Tibial artery (tissue), 4 donors: Measurements from ENCODE around the gene TMEM125.
A peak's percentile ranks its signal among the peaks of the same experiment; 100 is the strongest.

Source experiments
- DNase-seq, 2 donors: peaks; one replicate each; pipeline ENCODE4 v3.0.0-alpha.2; 2019
- H3K27ac ChIP-seq, 2 donors: fragments of 200-600 bp; sonication (generic) in 1 of 2; 1 replicate in 1 of 2; 2 replicates in 1 of 2; pipeline ENCODE4 v1.5.1; 2018 to 2019; ENCODE audit warnings: mild to moderate bottlenecking in 1 of 2
- H3K27me3 ChIP-seq, 2 donors: fragments of 200-600 bp; sonication (generic) in 1 of 2; one replicate each; pipeline versions ENCODE4 v1.5.1 to v1.6.0; 2016 to 2019
- H3K36me3 ChIP-seq, 3 donors: fragments of 200-600 bp; sonication (generic) in 2 of 3; one replicate each; pipeline ENCODE4 v1.5.1; 2016 to 2019; ENCODE audit warnings: mild to moderate bottlenecking in 2 of 3
- H3K4me1 ChIP-seq, 4 donors: fragments of 200-600 bp; sonication (generic) in 2 of 4; 1 replicate in 3 of 4; 2 replicates in 1 of 4; pipeline ENCODE4 v1.5.1; 2016 to 2019
- H3K4me3 ChIP-seq, 2 donors: fragments of 200-600 bp; sonication (generic) in 1 of 2; 1 replicate in 1 of 2; 2 replicates in 1 of 2; pipeline ENCODE4 v1.5.1; 2018 to 2019; ENCODE audit warnings: mild to moderate bottlenecking in 2 of 2
- H3K9me3 ChIP-seq, 3 donors: fragments of 200-600 bp; sonication (generic) in 1 of 3; one replicate each; pipeline ENCODE4 v1.5.1; 2016 to 2019
- CTCF ChIP-seq, 2 experiments: fragments of 200-600 bp in 1 of 2; fragments of 450-650 bp in 1 of 2; IDR thresholded peaks; one replicate each; pipeline ENCODE4 v1.5.1; 2017 to 2019; ENCODE audit warnings: antibody characterized with exemption in 2 of 2, mild to moderate bottlenecking in 1 of 2, moderate library complexity in 1 of 2
- intact Hi-C: fragments of 100-400 bp; cut with DNase I; formaldehyde crosslinking; loops from one replicate; pipeline ENCODE4 v1.15.0; 2023; ENCODE audit warnings: low total_unique reads

The TMEM125 gene

GRCh38 chr1:43269627-43270375 is at the start of gene TMEM125:
Gene TMEM125 (plus strand): TSS chr1:43269983. CDS start chr1:43272723, 2,740 bp downstream.
- Histone ChIP-seq H3K27me3 (peaks cover 0 to 31% of the 10 kb centered on the region in 2 donors), H3K4me3 (no peak within 1 kb of the TSS), H3K27ac (no peak within 1 kb of the TSS), H3K4me1 (peaks cover 0 to 17% (median 0%) of the 10 kb centered on the region in 4 donors), H3K9me3 (no peaks in the 10 kb centered on the region), H3K36me3 (no peaks in the 10 kb centered on the region)
- intact Hi-C loops: no loop called here
- no peak for TF ChIP-seq CTCF (IDR thresholded peaks at IDR 0.05)
- peak in 1 of 2 donors; percentile 31 for DNase-seq

DNA sequence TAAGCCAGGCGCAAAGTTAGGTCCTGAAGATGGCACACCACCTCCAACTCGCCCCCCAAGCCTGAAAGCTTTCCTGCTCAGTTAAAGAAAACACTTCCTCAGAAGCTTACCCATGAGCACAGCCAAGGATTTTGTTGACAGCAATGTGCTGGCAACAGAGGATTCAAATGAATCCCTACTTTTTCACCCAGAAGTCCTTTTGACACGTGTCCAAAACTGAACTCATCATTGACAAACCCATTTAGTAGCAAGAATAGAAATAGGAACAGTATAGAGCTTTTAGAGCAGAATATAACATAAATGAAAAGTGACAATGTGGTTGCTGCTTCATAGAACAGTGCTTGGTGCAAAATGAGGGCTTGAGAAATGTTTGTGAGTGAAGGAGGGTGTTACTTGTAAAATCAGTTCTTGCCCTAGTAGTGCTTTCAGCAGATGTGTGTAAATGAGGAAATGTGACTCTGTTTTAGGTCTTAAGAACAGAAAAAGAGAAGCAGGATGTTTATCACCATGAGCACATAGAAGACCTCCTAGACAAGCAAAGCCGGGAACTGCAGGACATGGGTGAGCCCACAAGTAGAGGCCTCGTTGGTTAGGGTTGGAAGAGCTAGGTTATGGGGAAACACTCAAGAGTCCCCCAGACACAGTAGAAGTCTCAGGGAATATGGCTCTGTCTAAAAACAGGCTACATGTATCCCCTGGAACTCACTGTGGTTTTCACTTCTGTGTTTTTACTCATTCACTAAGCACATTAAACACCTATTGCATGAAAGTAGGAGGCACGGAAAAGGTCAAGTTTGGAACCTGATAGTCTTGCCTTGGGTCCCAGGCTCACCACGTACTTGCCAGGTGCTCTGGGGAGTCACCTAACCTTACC is 48.6 kb upstream of the TMEM125 start:
- H3K36me3 ChIP-seq: no peaks in the 10 kb centered on the region
- H3K4me1 ChIP-seq: no peaks in the 10 kb centered on the region
- TF ChIP-seq CTCF (IDR thresholded peaks at IDR 0.05): no peak
- H3K27ac ChIP-seq: no peak overlapping the region
- no peak for DNase-seq
- H3K4me3 ChIP-seq: no peak overlapping the region
- intact Hi-C loops: loop anchor here (10.0 kb wide), 1 partner anchor 164 kb away; the partner anchor contains the start of genes MED8 and SZT2
- H3K9me3 ChIP-seq: no peaks in the 10 kb centered on the region
- H3K27me3 ChIP-seq: no peaks in the 10 kb centered on the region

DNA sequence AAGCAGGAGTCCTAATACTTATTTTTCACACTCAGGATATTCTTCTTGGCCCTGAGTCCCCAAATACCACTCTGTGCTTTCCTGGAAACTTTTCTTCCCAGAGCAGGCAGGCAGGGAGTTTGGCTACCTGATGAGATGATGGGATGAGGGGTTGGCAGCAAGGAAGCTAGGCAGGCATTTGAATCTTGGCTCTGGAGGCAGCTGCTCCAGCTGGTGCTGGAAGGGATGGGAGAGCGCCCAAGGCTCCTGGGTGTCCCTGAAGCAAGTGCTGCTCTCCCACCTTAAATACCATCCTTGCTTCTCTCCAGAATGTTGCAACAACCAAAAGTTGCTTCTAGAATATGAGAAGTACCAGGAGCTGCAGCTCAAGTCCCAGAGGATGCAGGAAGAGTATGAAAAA is 48.0 kb upstream of the TMEM125 start:
- Histone ChIP-seq H3K9me3 (no peaks in the 10 kb centered on the region), H3K36me3 (no peaks in the 10 kb centered on the region), H3K27me3 (no peaks in the 10 kb centered on the region), H3K4me3 (no peak overlapping the region), H3K4me1 (no peaks in the 10 kb centered on the region), H3K27ac (no peak overlapping the region)
- intact Hi-C loops: loop anchor here (10.0 kb wide), 1 partner anchor 163 kb away; the partner anchor contains the start of genes MED8 and SZT2
- DNase-seq: no peak
- no peak for TF ChIP-seq CTCF (IDR thresholded peaks at IDR 0.05)

DNA sequence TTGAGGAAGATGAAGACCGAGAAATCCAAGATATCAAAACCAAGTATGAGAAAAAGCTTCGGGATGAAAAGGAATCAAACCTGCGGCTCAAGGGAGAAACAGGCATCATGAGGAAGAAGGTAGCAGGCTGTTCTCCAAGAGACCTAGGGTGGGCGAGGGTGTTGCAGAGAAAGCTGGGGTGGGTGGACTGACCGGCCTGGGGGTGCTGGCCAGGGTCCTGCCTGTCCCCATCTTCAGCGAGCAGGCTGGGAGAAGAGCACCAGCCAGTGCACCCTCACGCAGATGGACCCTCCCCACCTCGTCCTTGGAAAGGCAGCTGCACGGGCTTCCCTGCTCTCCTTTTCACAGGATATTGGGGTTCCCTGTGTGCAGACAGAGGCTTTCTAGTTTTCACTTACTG is 46.9 kb upstream of the TMEM125 start:
- peaks cover 0 to 3% (median 0%) of the 10 kb centered on the region in 4 donors for H3K4me1 ChIP-seq
- no peak overlapping the region for H3K4me3 ChIP-seq
- no peaks in the 10 kb centered on the region for H3K27me3 ChIP-seq
- intact Hi-C loops: loop anchor here (10.0 kb wide), 1 partner anchor 162 kb away; the partner anchor contains the start of genes MED8 and SZT2
- no peak for TF ChIP-seq CTCF (IDR thresholded peaks at IDR 0.05)
- no peak overlapping the region for H3K27ac ChIP-seq
- H3K9me3 ChIP-seq: no peaks in the 10 kb centered on the region
- no peak for DNase-seq
- H3K36me3 ChIP-seq: no peaks in the 10 kb centered on the region

DNA sequence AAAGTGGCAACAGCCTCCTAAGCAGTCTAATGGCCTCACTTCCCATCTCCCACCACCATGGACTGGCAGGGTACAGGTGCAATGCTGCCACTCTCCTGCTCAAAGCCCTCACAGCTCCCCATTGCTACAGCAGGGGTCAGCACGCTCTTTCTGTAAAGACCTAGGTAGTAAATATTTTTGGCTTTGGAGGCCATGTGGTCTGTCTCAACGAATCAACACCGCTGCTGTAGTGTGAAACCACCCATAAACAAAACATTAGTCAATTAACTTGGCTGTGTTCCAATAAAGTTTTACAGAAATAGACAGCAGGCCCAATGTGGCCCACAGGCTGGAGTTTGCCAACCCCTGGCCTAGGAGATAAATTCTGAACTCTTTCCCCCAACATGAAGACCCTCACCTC is 44.6 kb upstream of the TMEM125 start:
- Histone ChIP-seq H3K4me1 (peaks cover 0 to 3% (median 0%) of the 10 kb centered on the region in 4 donors), H3K4me3 (no peak overlapping the region), H3K27me3 (no peaks in the 10 kb centered on the region), H3K9me3 (no peaks in the 10 kb centered on the region), H3K36me3 (no peaks in the 10 kb centered on the region), H3K27ac (no peak overlapping the region)
- no peak for DNase-seq
- intact Hi-C loops: loop anchor here (10.0 kb wide), 1 partner anchor 160 kb away; the partner anchor contains the start of genes MED8 and SZT2
- TF ChIP-seq CTCF (IDR thresholded peaks at IDR 0.05): no peak
